HG03060 (cell line): ENCODE measurements around the gene NSG1.
"Not testable (repeated sequence)": the region's sequence is repeated elsewhere in the genome, so short reads cannot be mapped to it uniquely, and the experiment has no call there.

Source experiments
- ATAC-seq: cut with Tn5 transposase; IDR thresholded peaks from one replicate; pipeline ENCODE4 v1.9.1; 2021; ENCODE audit warnings: low read depth, moderate number of reproducible peaks; ENCODE audit not compliant: unreplicated experiment

The NSG1 gene

GRCh38 chr4:4415107-4415805 is 28.4 kb downstream of the NSG1 start:
- ATAC-seq = no peak

GRCh38 chr4:4415806-4416805 is 29.2 kb downstream of the NSG1 start:
- ATAC-seq = no peak

- no peak for ATAC-seq
Measured at GRCh38 chr4:4416981-4417380, 30.1 kb downstream of the NSG1 start.

GRCh38 chr4:4417886-4418285 is 31.0 kb downstream of the NSG1 start:
- no peak for ATAC-seq

GRCh38 chr4:4418676-4419390 is 31.9 kb downstream of the NSG1 start:
- ATAC-seq = no peak

GRCh38 chr4:4419896-4420295 is 33.0 kb downstream of the NSG1 start:
- ATAC-seq = no peak

- ATAC-seq = no peak
Measured at GRCh38 chr4:4420421-4420820, 33.5 kb downstream of the NSG1 start.

GRCh38 chr4:4421356-4421755 is 34.5 kb downstream of the NSG1 start:
- no peak for ATAC-seq

GRCh38 chr4:4422117-4422516 is 35.2 kb downstream of the NSG1 start:
- ATAC-seq = not testable (repeated sequence)

GRCh38 chr4:4422856-4423499 is 36.1 kb downstream of the NSG1 start:
- no peak for ATAC-seq

- ATAC-seq = no peak
Measured at GRCh38 chr4:4423706-4424498, 37.0 kb downstream of the NSG1 start.

- no peak for ATAC-seq
Measured at GRCh38 chr4:4424499-4425115, 37.7 kb downstream of the NSG1 start.

GRCh38 chr4:4425119-4425690 is 38.3 kb downstream of the NSG1 start:
- ATAC-seq = no peak

GRCh38 chr4:4425696-4426095 is 38.8 kb downstream of the NSG1 start:
- no peak for ATAC-seq

GRCh38 chr4:4426511-4427120 is 39.7 kb downstream of the NSG1 start:
- no peak for ATAC-seq

- ATAC-seq = no peak
Measured at GRCh38 chr4:4427121-4427870, 40.4 kb downstream of the NSG1 start.

GRCh38 chr4:4427886-4428285 is 41.0 kb downstream of the NSG1 start:
- no peak for ATAC-seq
